22Rv1 (cell line): ENCODE data around the gene LAS1L.

Source experiments
- H3K27ac ChIP-seq: fragments of 450-650 bp; 2 replicates; pipeline ENCODE4 v1.5.1; 2017
- ZFX ChIP-seq: fragments of 450-650 bp; IDR thresholded peaks from 2 replicates; pipeline ENCODE4 v1.6.1; 2017; ENCODE audit warnings: antibody characterized with exemption, borderline replicate concordance
- TF ChIP-seq, protein P1 (sequence below): fragments of 450-650 bp; IDR thresholded peaks from 2 replicates; pipeline ENCODE4 v1.5.1; 2017; ENCODE audit warnings: mild to moderate bottlenecking

LAS1L gene

DNA sequence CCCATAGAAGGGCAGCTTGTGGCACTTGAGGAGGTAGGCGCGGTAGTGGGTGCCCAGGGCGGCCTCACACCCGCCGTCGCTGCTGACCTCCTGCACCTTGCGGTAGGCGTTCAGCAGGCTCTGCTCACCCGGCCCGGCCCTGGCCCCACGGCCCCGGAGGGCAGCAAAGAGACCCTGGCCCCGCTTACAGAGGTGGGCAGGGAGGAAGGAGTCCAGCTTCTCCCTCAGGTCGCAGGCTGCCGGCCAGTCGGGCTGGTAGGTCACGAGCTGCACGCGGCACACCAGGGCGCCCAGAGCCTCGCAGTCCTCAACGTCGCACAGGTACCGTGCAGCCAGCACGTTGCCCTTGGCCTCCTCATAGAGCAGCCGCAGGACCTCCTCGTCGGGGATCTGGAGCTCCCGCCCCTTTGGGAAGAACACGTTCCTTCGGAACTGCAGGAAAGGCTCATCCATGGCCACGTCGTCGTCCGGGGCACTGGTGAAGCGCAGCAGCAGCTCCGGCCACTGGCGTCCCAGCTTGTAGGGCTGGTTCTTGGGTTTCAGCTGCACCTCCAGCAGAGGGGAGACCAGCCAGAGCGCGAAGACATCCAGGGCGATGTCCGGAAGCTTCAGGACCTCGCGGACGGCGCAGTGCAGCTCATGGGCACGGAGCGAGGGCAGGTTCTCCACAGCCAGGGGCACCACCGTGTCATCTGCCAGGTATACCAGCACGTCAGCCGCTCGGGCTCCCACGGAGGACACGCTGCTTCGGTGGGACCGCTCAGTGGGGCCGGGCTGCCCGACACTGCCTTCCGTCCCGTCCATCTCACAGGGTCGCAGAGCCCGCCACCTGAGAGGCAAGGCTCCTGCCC, 17.1 kb upstream of the LAS1L start:
- H3K27ac ChIP-seq = no peak overlapping the region
- TF ChIP-seq, protein P1, sequence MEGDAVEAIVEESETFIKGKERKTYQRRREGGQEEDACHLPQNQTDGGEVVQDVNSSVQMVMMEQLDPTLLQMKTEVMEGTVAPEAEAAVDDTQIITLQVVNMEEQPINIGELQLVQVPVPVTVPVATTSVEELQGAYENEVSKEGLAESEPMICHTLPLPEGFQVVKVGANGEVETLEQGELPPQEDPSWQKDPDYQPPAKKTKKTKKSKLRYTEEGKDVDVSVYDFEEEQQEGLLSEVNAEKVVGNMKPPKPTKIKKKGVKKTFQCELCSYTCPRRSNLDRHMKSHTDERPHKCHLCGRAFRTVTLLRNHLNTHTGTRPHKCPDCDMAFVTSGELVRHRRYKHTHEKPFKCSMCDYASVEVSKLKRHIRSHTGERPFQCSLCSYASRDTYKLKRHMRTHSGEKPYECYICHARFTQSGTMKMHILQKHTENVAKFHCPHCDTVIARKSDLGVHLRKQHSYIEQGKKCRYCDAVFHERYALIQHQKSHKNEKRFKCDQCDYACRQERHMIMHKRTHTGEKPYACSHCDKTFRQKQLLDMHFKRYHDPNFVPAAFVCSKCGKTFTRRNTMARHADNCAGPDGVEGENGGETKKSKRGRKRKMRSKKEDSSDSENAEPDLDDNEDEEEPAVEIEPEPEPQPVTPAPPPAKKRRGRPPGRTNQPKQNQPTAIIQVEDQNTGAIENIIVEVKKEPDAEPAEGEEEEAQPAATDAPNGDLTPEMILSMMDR = no peak
- TF ChIP-seq ZFX = no peak

DNA sequence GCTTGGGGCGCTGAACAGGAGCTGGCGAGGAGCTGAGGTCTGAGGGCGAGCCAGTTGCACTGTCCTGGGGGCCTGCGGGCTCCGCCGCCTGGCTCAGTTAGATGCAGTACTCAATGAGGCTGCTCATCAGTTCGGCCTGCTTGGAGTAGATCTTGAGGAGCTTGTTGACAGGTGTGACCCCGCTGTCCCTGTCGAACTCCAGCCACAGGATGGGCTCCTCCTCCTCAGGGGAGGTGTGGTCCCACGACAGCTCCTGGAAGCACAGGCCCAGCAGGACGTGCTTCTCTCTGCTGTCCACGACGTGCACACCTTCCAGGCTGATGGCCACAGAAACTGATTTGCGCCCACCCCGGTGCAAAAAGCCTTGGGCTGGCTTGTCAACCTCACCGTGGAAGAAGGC, 16.5 kb upstream of the LAS1L start:
- no peak overlapping the region for H3K27ac ChIP-seq
- TF ChIP-seq ZFX = no peak
- TF ChIP-seq, protein P1 = no peak

DNA sequence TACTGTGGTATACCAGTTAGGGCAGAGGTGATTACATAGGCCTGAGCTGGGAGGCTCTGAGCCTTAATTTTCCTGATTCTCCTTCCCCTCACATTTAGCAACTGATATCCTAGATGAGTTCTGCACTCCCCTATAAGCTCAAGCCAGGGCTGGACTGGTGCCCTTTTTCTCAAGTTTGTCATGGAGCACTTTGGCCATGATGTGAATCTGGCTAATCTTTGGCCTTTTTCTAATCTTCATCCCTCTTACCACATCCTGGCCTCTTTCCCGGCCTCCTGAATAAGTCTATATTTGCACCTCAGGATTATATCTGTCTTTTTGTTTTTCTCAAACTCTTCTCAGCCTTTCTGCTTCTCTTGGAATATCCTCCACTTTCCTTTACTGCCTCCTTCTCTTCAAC, 10.9 kb upstream of the LAS1L start:
- no peak overlapping the region for H3K27ac ChIP-seq
- no peak for TF ChIP-seq ZFX
- TF ChIP-seq, protein P1 = no peak

DNA sequence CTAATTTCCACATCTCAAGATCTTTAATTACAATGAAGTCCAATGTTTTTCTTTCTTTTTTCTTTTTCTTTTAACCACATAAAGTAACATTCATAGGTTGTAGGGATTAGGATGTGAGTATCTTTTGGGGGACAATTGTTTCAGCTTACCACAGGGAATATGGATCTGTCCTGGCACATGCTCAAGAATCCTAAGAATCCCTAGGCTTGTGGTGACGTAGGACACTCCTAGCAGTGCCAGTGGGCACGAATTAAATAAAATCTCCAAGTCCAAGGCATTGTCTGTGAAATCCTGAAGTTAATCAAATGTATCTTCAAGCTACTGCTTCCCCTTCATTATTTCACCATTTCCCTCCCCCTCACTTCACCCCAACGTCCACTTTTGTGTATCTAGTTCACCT, 2.6 kb upstream of the LAS1L start:
- TF ChIP-seq, protein P1 = no peak
- no peak for TF ChIP-seq ZFX
- H3K27ac ChIP-seq = no peak overlapping the region

DNA sequence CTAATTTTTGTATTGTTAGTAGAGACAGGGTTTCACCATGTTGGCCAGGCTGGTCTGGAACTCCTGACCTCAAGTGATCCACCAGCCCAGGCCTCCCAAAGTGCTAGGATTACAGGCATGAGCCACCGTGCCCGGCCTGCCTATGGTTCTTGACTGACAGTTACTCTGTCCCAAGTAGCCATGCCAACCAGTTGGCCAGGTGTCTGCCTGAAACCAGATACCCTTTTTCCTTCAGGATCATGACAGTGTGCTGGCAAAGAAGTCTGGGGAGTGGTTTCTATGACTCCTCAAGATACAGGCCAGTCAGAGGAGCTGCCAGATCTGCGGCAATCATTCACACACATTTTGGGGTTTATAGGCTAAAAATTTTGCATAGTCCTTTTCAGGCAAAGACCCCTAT, 1.7 kb upstream of the LAS1L start:
- TF ChIP-seq, protein P1 = no peak
- no peak for TF ChIP-seq ZFX
- H3K27ac ChIP-seq = no peak overlapping the region

DNA sequence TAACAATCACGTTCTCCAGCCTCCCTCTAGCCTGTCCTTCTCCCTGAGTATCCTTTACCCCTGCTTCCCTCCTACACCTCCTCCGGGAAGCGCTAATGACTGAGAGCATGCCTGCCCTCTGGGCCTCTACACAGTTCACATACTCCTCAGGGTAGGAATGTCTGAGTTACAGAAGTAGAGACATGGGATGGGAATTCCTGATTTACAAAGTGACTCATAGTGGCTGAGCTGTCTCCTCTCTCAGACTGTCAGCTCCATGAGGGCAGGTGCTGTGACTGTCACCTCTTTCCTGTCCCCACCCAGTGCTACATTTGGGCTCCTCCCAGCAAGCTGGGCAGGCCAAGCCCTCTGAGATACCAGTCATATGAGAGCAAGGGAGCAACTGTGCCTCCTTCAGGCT, 2.6 kb downstream of the LAS1L start:
- TF ChIP-seq ZFX = no peak
- TF ChIP-seq, protein P1 = no peak

DNA sequence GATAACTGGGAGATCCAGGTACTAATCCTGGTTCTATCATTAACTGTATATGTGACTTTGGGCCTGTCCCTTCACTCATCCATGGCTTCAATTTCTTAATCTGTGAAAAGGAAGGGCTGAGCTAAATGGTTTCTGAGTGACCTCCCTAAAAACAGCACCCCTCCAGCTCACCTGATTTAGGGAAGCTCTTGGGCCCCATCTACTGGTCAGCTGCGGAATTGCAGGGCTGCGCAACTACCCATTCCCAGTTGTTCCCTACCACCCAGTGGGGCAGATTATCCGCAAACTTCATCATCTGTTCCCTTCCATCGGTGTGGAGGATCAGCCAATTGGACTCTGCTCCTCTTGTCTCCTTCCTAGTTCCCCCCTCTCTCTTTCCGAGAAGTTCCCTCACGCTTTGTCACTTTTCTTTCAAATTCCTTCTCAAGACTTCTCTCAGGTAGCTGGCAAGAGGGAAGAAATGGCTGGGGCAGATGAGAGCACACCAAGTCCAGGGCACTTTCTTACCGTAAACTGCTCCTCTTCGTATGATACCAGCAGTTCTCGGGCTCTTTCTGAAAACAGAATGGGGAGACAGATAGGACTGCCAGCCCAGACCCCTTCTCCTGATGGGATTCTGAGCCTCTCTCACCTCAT, 5.8 kb downstream of the LAS1L start:
- TF ChIP-seq, protein P1 = peak; percentile 83
- TF ChIP-seq ZFX = no peak
- no peak overlapping the region for H3K27ac ChIP-seq

More for the DNA sequence above, 2.6 kb downstream of the LAS1L start:
- no peak overlapping the region for H3K27ac ChIP-seq
